OCI-LY7 (cell line): ENCODE measurements around the gene VAT1. TPM values are rescaled to one million over a fixed set of nuclear protein-coding genes. Genes with fewer than 3 reads are reported as not detected.
"Not testable (repeated sequence)": the region's sequence is repeated elsewhere in the genome, so short reads cannot be mapped to it uniquely, and the experiment has no call there.

Experiments
- BruUV-seq: library from RNA; stranded (reverse); fragments of 400-500 nt; replicated peaks from 2 replicates; lab custom pipeline; 2021; lab: Mats Ljungman, UMichigan
- CTCF ChIA-PET: fragments of 300-600 bp; sonication (Branson Sonifier 250); formaldehyde crosslinking; loops from one replicate; lab custom pipeline; 2022; ENCODE audit warnings: antibody characterized with exemption; ENCODE audit not compliant: unreplicated experiment; lab: Charles Lee
- POLR2A ChIA-PET: fragments of 300-600 bp; sonication (Branson Sonifier 250); formaldehyde crosslinking; loops from one replicate; lab custom pipeline; 2022; ENCODE audit warnings: antibody characterized with exemption; lab: Charles Lee
- DNase-seq: peaks from one replicate; pipeline ENCODE4 v3.0.0-alpha.2; 2015; ENCODE audit warnings: low spot score
- H2AFZ ChIP-seq: fragments of 200-600 bp; sonication (generic), shearing (Covaris generic); 2 replicates; pipeline ENCODE4 v1.6.1; 2014; ENCODE audit warnings: mild to moderate bottlenecking, antibody characterized with exemption, low read length, moderate library complexity
- H3K27ac ChIP-seq: fragments of 200-600 bp; sonication (generic); 2 replicates; pipeline ENCODE4 v1.5.1; 2014; ENCODE audit warnings: mixed run types, low read depth, mild to moderate bottlenecking, moderate library complexity, low read length, inconsistent platforms; ENCODE audit not compliant: poor library complexity, severe bottlenecking
- H3K36me3 ChIP-seq: fragments of 200-600 bp; sonication (generic); 2 replicates; pipeline ENCODE4 v1.6.1; 2014; ENCODE audit warnings: mild to moderate bottlenecking, antibody characterized with exemption, low read length, moderate library complexity, mixed read lengths; ENCODE audit not compliant: insufficient read depth
- H3K4me1 ChIP-seq: fragments of 200-600 bp; sonication (generic); 2 replicates; pipeline ENCODE4 v1.5.1; 2014; ENCODE audit warnings: mild to moderate bottlenecking, low read length; ENCODE audit not compliant: insufficient read depth, poor library complexity, severe bottlenecking
- H3K4me2 ChIP-seq: fragments of 200-600 bp; sonication (generic); 2 replicates; pipeline ENCODE4 v1.6.1; 2014; ENCODE audit warnings: mild to moderate bottlenecking, low read length
- H3K4me3 ChIP-seq: fragments of 200-600 bp; sonication (generic); 2 replicates; pipeline ENCODE4 v1.5.1; 2014; ENCODE audit warnings: mild to moderate bottlenecking, low read depth, low read length; ENCODE audit not compliant: poor library complexity, severe bottlenecking
- H3K79me2 ChIP-seq: fragments of 200-600 bp; sonication (generic); 2 replicates; pipeline ENCODE4 v1.6.1; 2016; ENCODE audit warnings: low read depth, mild to moderate bottlenecking, low read length, moderate library complexity, mixed read lengths; ENCODE audit not compliant: insufficient read depth
- H3K9me2 ChIP-seq: fragments of 200-600 bp; sonication (generic); 2 replicates; pipeline ENCODE4 v1.6.1; 2016; ENCODE audit warnings: mild to moderate bottlenecking, low read length, mixed read lengths; ENCODE audit not compliant: insufficient read depth
- H3K9me3 ChIP-seq: fragments of 200-600 bp; sonication (generic); 2 replicates; pipeline ENCODE4 v1.6.1; 2014; ENCODE audit warnings: mild to moderate bottlenecking, mixed run types, low read length, mixed read lengths
- H4K20me1 ChIP-seq: fragments of 200-600 bp; sonication (generic); 2 replicates; pipeline ENCODE4 v1.6.1; 2014; ENCODE audit warnings: mild to moderate bottlenecking, antibody characterized with exemption, low read length, moderate library complexity, mixed read lengths; ENCODE audit not compliant: insufficient read depth
- EZH2phosphoT487 ChIP-seq: fragments of 200-600 bp; sonication (generic); IDR thresholded peaks from 2 replicates; pipeline ENCODE4 v1.6.1; 2018; ENCODE audit warnings: low read depth, borderline replicate concordance, mild to moderate bottlenecking, mixed run types, antibody characterized with exemption, low read length, moderate library complexity, mixed read lengths
- intact Hi-C: fragments of 100-400 bp; cut with micrococcal nuclease; formaldehyde crosslinking; loops from one replicate; pipeline ENCODE4 v1.10.0; 2022; ENCODE audit not compliant: unreplicated experiment
- total RNA-seq, 2 experiments: library from RNA; depleted of rRNA in 1 of 2; stranded (reverse); fragments of >200 nt in 1 of 2; shearing (Covaris generic) in 1 of 2; gene quantifications; 2 replicates each; pipeline ENCODE4 v1.2.3, GENCODE V29; 2014 to 2022
- TF ChIP-seq, protein P1 (sequence below): fragments of 200-600 bp; sonication (generic); conservative IDR thresholded peaks from 2 replicates; pipeline ENCODE4 v1.5.1; 2014; ENCODE audit warnings: mild to moderate bottlenecking, antibody characterized with exemption, low read length, moderate library complexity, mixed read lengths

The VAT1 gene
- total RNA-seq, 2 experiments from 2014 or later: 26.2 to 51.3 TPM

DNA sequence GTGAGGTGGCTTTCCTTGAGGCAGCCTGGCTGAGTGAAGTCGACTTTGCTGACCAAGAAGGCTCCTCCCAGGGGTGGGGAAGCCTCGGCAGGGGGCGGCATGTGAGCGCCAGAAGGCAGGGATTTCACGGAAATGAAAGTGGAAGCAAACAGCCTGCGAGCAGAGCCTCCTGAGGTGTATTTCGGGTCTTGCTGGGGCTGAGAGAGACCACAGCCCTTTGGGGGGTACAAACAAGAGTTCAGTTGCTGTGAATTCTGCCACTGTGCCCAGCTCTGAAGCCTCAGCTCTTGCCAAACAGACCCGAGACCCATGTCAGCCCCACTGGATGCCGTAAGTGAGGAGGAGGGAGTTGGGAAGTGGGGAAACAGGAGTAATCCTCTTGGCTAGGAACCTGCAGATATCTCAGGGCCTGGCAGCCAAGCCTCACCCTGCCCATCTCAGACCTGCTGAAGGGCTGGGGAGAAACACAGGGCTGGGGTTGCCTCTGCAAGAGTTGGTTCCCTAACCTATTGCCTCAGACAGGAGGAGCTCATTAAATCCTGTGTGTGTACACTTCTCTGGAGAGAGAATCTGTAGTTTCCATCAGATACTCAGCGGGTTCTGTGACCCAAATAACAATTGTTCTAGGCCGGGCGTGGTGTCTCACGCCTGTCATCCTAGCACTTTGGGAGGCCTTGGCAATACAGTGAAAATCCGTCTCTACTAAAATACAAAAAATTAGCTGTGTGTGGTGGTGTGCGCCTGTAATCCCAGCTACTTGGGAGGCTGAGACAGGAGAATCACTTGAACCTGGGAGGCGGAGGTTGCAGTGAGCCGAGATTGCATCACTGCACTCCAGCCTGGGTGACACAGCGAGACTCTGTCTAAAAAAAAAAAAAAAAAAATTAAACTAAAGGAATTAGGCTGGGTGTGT is 15.3 kb downstream of the VAT1 start, which contains the start of gene IFI35:
IFI35 (plus strand) TSS at position 146 of the 913 bp plus-strand sequence; CDS start at position 310, 164 bp downstream.
- no peaks in the 10 kb centered on the region for H3K9me3 ChIP-seq
- intact Hi-C loops: no loop called here
- CTCF ChIA-PET: no interaction called here
- no peaks in the 10 kb centered on the region for H4K20me1 ChIP-seq
- H3K79me2 ChIP-seq: no peaks in the 10 kb centered on the region
- POLR2A ChIA-PET: interaction anchor here (0.5 to 0.9 kb wide), 3 partner anchors 41 to 387 kb away, joined by 3 to 5 read pairs (median 4); no protein-coding TSS in a partner anchor
- H3K27ac ChIP-seq: peak within 1 kb of the TSS; percentile 58
- peak within 1 kb of the TSS; percentile 45 for H3K4me3 ChIP-seq
- H3K4me1 ChIP-seq: peaks cover 10% of the 10 kb centered on the region
- TF ChIP-seq, protein P1, sequence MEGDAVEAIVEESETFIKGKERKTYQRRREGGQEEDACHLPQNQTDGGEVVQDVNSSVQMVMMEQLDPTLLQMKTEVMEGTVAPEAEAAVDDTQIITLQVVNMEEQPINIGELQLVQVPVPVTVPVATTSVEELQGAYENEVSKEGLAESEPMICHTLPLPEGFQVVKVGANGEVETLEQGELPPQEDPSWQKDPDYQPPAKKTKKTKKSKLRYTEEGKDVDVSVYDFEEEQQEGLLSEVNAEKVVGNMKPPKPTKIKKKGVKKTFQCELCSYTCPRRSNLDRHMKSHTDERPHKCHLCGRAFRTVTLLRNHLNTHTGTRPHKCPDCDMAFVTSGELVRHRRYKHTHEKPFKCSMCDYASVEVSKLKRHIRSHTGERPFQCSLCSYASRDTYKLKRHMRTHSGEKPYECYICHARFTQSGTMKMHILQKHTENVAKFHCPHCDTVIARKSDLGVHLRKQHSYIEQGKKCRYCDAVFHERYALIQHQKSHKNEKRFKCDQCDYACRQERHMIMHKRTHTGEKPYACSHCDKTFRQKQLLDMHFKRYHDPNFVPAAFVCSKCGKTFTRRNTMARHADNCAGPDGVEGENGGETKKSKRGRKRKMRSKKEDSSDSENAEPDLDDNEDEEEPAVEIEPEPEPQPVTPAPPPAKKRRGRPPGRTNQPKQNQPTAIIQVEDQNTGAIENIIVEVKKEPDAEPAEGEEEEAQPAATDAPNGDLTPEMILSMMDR: peak; percentile 70
- no peak for TF ChIP-seq EZH2phosphoT487
- H3K9me2 ChIP-seq: no peaks in the 10 kb centered on the region
- peak within 1 kb of the TSS; percentile 66 for H3K4me2 ChIP-seq
- H3K36me3 ChIP-seq: peaks cover 41% of the 10 kb centered on the region
- BruUV-seq: no TSS peak
- H2AFZ ChIP-seq: peak within 1 kb of the TSS; percentile 42; the same call in 1 of the 2 replicates
- peak; percentile 78 for DNase-seq

DNA sequence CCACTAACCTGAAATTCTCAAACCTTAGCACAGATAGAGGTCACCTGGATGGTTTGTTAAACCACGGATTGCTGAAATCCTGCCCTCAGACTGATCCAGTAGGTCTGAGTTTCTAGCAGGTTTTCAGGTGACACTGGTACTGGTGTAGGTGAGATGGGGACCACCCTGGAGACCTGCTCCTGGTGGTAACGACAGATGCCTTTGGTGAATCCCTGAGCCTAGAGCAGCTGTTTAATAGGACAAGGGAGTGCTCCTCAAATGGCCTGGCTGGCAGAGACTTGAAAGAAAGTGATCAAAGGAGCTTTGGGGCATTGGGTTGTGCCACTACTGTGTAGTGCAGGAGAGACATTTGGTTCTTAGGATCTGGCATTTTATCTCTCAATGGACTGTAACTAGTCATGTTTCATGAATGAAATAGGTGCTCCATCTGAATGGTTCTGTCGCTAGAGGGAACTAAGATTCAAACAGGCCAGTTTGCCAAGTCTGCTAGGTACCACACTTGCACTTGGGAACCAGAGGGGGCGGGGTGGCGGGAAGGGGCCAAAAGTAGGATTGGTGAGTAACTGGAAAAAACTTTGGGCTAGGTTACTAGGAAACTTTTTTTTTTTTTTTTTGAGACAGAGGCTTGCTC is 18.5 kb downstream of the VAT1 start:
- Histone ChIP-seq H3K9me3 (no peaks in the 10 kb centered on the region), H3K27ac (peak overlapping the region; percentile 9), H3K4me1 (peaks cover 21% of the 10 kb centered on the region), H3K9me2 (no peaks in the 10 kb centered on the region), H3K4me2 (no peak overlapping the region), H3K36me3 (peaks cover 73% of the 10 kb centered on the region), H2AFZ (no peak overlapping the region), H3K4me3 (no peak overlapping the region), H3K79me2 (peaks cover 26% of the 10 kb centered on the region), H4K20me1 (peaks cover 14% of the 10 kb centered on the region; the same call in 1 of the 2 replicates)
- DNase-seq: no peak
- CTCF ChIA-PET: no interaction called here
- intact Hi-C loops: no loop called here
- no TSS peak for BruUV-seq
- TF ChIP-seq, protein P1: no peak
- no peak for TF ChIP-seq EZH2phosphoT487
- POLR2A ChIA-PET: no interaction called here

DNA sequence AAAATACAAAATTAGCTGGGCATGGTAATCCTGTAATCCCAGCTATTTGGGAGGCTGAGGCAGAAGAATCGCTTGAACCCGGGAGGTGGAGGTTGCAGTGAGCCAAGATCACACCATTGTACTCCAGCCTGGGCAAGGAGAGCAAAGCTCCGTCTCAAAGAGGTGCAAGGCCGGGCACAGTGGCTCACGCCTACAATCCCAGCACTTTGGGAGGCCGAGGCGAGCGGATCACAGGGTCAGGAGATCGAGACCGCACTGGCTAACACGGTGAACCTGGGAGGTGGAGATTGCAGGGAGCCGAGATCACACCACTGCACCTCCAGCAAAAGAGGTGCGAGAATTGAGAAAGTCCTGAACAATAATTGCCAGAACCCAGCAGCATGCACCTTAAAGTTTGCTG is 21.3 kb downstream of the VAT1 start:
- Histone ChIP-seq H3K79me2 (peaks cover 30% of the 10 kb centered on the region), H3K4me1 (peaks cover 20% of the 10 kb centered on the region), H4K20me1 (peaks cover 14% of the 10 kb centered on the region; the same call in 1 of the 2 replicates), H3K36me3 (peaks cover 73% of the 10 kb centered on the region)
- H3K4me2 ChIP-seq, BruUV-seq, H3K9me3 ChIP-seq, H2AFZ ChIP-seq, H3K27ac ChIP-seq, CTCF ChIA-PET, DNase-seq, H3K9me2 ChIP-seq, POLR2A ChIA-PET, H3K4me3 ChIP-seq, intact Hi-C loops: not testable (repeated sequence)
